KMS-11 (cell line): ENCODE results near the gene CRYAB.

Source experiments
- H2AFZ ChIP-seq: fragments of 200-600 bp; sonication (generic); 2 replicates; pipeline ENCODE4 v1.6.1; 2016; ENCODE audit warnings: antibody characterized with exemption, mixed run types, low read depth
- H3K27ac ChIP-seq: fragments of 200-600 bp; sonication (generic); 2 replicates; pipeline ENCODE4 v1.6.1; 2016; ENCODE audit warnings: mild to moderate bottlenecking, mixed run types
- H3K27me3 ChIP-seq: fragments of 200-600 bp; sonication (generic); 2 replicates; pipeline ENCODE4 v1.6.1; 2017; ENCODE audit warnings: mild to moderate bottlenecking, low read depth, mixed run types, moderate library complexity; ENCODE audit not compliant: insufficient read depth
- H3K36me3 ChIP-seq: fragments of 200-600 bp; sonication (generic); 2 replicates; pipeline ENCODE4 v1.6.1; 2017; ENCODE audit warnings: mild to moderate bottlenecking, mixed run types; ENCODE audit not compliant: insufficient read depth
- H3K4me1 ChIP-seq: fragments of 200-600 bp; sonication (generic); 2 replicates; pipeline ENCODE4 v1.6.1; 2016; ENCODE audit warnings: mild to moderate bottlenecking, low read depth, mixed run types; ENCODE audit not compliant: poor library complexity, severe bottlenecking
- H3K4me2 ChIP-seq: fragments of 200-600 bp; sonication (generic); 2 replicates; pipeline ENCODE4 v1.7.0; 2016; ENCODE audit warnings: mild to moderate bottlenecking, mixed run types
- H3K4me3 ChIP-seq: fragments of 200-600 bp; sonication (generic); IDR thresholded peaks from 2 replicates; pipeline ENCODE4 v1.6.1; 2017; ENCODE audit warnings: low read depth, low read length, mixed read lengths; ENCODE audit not compliant: insufficient read depth
- H3K79me2 ChIP-seq: fragments of 200-600 bp; sonication (generic); 2 replicates; pipeline ENCODE4 v1.6.1; 2016; ENCODE audit warnings: low read depth, mixed run types; ENCODE audit not compliant: insufficient read depth
- H3K9ac ChIP-seq: fragments of 200-600 bp; sonication (generic); 2 replicates; pipeline ENCODE4 v1.6.1; 2016; ENCODE audit warnings: mild to moderate bottlenecking, mixed run types
- H4K20me1 ChIP-seq: fragments of 200-600 bp; sonication (generic); 2 replicates; pipeline ENCODE4 v1.6.1; 2016; ENCODE audit warnings: mild to moderate bottlenecking, mixed run types; ENCODE audit not compliant: insufficient read depth
- TF ChIP-seq, protein P1 (sequence below): fragments of 200-600 bp; sonication (generic); conservative IDR thresholded peaks from 2 replicates; pipeline ENCODE4 v1.6.1; 2017; ENCODE audit warnings: low read depth, mild to moderate bottlenecking, antibody characterized with exemption, low read length, moderate library complexity, mixed read lengths

The CRYAB gene, protein sequence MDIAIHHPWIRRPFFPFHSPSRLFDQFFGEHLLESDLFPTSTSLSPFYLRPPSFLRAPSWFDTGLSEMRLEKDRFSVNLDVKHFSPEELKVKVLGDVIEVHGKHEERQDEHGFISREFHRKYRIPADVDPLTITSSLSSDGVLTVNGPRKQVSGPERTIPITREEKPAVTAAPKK

DNA sequence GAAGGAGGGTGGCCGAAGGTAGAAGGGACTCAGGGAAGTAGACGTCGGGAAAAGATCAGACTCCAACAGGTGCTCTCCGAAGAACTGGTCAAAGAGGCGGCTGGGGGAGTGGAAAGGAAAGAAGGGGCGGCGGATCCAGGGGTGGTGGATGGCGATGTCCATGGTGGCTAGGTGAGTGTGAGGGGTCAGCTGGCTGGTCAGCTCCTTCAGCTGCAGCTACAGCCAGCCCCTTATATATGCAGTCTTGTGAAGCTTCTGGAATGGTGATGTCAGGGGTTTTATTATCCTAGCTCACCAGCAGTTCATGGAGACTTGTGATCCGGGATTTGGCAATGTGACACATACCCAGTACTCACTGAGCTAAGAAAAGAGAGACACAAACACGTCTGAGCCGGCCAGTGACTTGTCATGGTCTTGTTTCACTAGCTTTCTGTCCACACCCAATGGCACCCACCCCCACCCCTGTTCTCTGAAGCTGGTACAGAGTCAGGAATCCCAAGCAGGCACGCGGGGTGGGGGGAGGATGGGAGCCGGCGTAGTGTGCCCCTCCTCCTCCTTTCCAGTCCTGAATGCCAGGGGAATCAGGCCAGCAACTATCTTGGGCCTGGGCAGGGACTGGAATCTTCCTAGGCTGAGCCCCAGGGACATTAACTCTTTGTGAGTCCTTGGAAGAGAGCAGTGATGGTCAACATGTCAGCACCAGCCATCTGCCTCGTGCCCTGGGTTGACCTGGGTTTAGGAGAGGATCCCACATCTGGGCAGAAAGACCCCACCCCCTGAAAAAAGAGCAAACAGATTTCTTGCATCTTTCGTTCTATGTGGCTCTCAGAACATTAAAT, at the start of gene CRYAB:
TSS of gene CRYAB (minus strand) at position 208 of the 839 bp plus-strand sequence. CDS start at position 162, 46 bp downstream.
- Histone ChIP-seq H3K4me2 (no peak within 1 kb of the TSS), H3K4me3 (no peak within 1 kb of the TSS)
- TF ChIP-seq, protein P1, sequence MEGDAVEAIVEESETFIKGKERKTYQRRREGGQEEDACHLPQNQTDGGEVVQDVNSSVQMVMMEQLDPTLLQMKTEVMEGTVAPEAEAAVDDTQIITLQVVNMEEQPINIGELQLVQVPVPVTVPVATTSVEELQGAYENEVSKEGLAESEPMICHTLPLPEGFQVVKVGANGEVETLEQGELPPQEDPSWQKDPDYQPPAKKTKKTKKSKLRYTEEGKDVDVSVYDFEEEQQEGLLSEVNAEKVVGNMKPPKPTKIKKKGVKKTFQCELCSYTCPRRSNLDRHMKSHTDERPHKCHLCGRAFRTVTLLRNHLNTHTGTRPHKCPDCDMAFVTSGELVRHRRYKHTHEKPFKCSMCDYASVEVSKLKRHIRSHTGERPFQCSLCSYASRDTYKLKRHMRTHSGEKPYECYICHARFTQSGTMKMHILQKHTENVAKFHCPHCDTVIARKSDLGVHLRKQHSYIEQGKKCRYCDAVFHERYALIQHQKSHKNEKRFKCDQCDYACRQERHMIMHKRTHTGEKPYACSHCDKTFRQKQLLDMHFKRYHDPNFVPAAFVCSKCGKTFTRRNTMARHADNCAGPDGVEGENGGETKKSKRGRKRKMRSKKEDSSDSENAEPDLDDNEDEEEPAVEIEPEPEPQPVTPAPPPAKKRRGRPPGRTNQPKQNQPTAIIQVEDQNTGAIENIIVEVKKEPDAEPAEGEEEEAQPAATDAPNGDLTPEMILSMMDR, result no peak

DNA sequence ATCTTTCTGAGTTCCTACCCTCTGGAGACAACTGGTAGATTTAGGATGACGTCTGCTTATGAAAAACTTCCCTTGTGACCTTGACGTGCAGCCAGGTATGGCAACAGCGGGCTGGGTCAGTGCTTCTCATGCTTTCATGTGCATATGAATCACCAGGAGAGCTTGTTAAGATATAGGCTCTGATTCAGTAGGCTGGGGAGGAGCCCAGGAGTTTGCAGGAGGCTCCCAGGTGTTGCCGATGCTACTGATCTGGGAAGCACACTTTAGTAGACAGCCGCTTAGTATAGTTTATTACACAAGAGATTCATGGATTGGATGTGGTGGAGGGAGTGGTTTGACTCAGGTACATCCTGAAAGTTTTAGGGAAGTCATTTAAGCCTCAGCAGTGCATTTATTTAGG, 49.3 kb upstream of the CRYAB start:
- Histone ChIP-seq H3K27me3 (no peaks in the 10 kb centered on the region), H3K27ac (no peak overlapping the region), H3K36me3 (no peaks in the 10 kb centered on the region), H3K4me2 (no peak overlapping the region), H2AFZ (no peak overlapping the region), H3K79me2 (no peaks in the 10 kb centered on the region), H4K20me1 (no peaks in the 10 kb centered on the region), H3K4me3 (no peak overlapping the region), H3K9ac (no peak overlapping the region), H3K4me1 (no peaks in the 10 kb centered on the region)
- TF ChIP-seq, protein P1, result no peak

More for the DNA sequence above, at the start of gene CRYAB:
- no peaks in the 10 kb centered on the region for H4K20me1 ChIP-seq
- H3K4me1 ChIP-seq, result no peaks in the 10 kb centered on the region
- no peak within 1 kb of the TSS for H3K9ac ChIP-seq
- H2AFZ ChIP-seq, result no peak within 1 kb of the TSS
- no peak within 1 kb of the TSS for H3K27ac ChIP-seq
- no peaks in the 10 kb centered on the region for H3K36me3 ChIP-seq
- H3K79me2 ChIP-seq, result no peaks in the 10 kb centered on the region
- H3K27me3 ChIP-seq, result no peaks in the 10 kb centered on the region

DNA sequence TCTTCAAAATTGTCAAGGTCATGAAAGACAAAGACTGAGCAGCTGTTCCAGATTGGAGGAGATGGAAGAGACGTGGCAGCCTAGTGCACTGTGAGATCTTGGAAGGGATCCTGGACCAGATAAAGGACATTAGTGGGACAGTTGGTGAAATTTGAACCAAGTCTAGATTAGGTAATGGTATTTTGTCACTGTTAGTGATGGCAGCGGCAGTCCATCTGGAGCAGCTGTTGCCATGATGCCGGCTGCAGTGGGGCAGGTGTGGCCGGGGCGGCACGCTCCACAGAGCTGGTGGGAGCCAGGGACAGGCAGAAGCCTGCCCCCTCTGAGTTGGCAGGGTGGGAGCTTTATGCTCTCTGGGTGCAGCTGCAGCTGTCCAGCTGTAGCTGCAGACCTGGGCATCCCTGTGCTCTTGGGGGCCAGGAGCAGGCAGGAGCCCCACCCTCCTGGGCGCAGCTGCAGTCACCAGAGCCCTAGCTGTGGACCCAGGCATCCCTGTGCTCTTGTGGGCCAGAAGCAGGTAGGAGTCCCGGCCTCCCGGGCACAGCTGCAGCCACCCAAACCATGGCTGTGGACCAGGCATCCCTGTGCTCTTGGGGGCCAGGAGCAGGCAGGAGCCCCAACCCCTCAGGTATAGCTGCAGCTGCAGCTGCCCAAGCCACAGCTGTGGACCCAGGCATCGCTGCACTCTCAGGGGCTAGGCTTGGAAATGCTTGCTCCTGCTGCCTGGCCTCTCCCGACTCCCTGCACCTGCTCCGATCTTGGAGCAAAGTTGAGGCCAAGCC, 46.3 kb upstream of the CRYAB start:
- Histone ChIP-seq H3K27ac (no peak overlapping the region), H3K4me1 (no peaks in the 10 kb centered on the region), H3K4me2 (no peak overlapping the region), H2AFZ (no peak overlapping the region), H3K79me2 (no peaks in the 10 kb centered on the region), H3K9ac (no peak overlapping the region), H3K4me3 (no peak overlapping the region), H4K20me1 (no peaks in the 10 kb centered on the region), H3K36me3 (no peaks in the 10 kb centered on the region), H3K27me3 (no peaks in the 10 kb centered on the region)
- TF ChIP-seq, protein P1, result no peak

DNA sequence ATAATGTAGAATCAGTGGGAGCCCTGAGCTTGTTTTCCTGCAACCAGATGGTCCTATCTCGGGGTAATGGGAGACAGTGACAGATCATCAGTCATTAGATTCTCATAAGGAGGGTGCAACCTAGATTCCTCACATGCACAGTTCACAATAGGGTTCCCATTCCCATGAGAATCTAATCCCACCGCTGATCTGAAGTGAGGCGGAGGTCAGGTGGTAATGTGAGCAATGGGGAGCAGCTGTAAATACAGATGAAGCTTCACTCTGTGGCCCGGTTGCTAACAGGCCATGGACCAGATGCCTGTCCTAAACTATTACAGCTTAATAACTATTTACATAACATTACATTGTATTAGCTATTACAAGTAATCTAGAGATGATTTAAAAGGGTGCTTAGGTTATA, 42.6 kb upstream of the CRYAB start:
- Histone ChIP-seq H3K36me3 (no peaks in the 10 kb centered on the region), H3K9ac (no peak overlapping the region)
- TF ChIP-seq, protein P1, result no peak

More for the DNA sequence above, 42.6 kb upstream of the CRYAB start:
- Histone ChIP-seq H3K4me2 (no peak overlapping the region), H3K79me2 (no peaks in the 10 kb centered on the region), H3K27me3 (no peaks in the 10 kb centered on the region), H3K4me1 (peaks cover 6% of the 10 kb centered on the region), H3K4me3 (no peak overlapping the region), H2AFZ (no peak overlapping the region), H3K27ac (no peak overlapping the region), H4K20me1 (no peaks in the 10 kb centered on the region)
